Sciatic nerve (tissue), 2 donors: ENCODE results near the gene ADAMTSL3. TPM values are rescaled to one million over a fixed set of nuclear protein-coding genes. Genes with fewer than 3 reads are reported as not detected.
A peak's percentile ranks its signal among the peaks of the same experiment; 100 is the strongest.

Source experiments
- ATAC-seq: fragments of 200-7000 bp; cut with Tn5 transposase; one replicate; pipeline ENCODE4 v1.9.1; 2020; ENCODE audit warnings: mild to moderate bottlenecking, moderate library complexity
- DNase-seq: peaks from one replicate; pipeline ENCODE4 v3.0.0-alpha.2; 2020; ENCODE audit warnings: low spot score
- intact Hi-C: fragments of 100-400 bp; cut with DNase I; formaldehyde crosslinking; loops from one replicate; pipeline ENCODE4 v1.14.2; 2022
- total RNA-seq: library from RNA; stranded (reverse); fragmentation: NEBNext Ultra II Directional; extraction: Animal tissue kit (Norgen Biotek cat#: 25700); gene quantifications from one replicate; pipeline ENCODE4 v1.2.1, GENCODE V29; 2021
- donor health status: DM: no; HTN: no; CAD: no.
- donor health status: DM: no; HTN: no; CAD: no.

The ADAMTSL3 gene
- total RNA-seq, 1 donor from 2014 or later = 39.1 TPM

DNA sequence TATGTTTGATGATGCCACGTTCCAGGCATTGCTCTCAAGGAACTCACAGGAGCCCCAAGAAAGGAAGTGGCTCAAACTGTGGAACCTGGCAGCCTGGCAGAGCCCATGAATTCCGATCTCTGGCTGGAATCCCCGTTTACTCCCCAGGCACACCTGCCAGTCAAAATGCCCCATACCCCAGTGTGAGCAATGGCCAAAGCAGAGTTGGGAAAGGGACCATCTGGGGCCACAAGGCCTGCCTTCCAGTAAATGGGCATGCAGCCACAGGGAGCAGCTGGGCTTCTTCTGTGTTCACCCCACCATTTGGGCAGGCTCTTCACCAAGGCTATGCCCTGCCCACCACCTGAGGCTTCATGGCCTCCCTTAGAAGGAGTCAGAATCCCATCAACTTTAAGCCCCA lies 324.7 kb downstream of the ADAMTSL3 start:
- ATAC-seq = no peak

DNA sequence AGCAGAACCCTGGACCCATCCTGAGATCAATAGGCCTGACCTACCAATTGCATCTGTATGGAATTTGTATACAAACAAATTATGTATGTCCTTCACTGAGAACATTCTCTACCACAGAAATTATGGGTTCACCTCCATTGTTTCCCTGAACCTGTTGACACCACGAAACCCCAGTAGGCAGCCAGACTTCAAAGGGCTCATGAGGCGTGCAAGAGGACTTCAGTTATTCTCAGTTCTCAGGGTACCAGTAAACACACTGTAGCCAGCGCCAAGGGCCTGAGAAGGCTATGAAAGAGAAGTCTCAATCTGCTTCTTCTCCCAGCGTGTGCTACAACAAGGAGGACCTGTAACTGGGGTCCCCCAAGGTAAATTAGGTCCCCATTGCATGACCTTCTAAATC lies 326.7 kb downstream of the ADAMTSL3 start:
- no peak for DNase-seq
- ATAC-seq = no peak
- intact Hi-C loops = no loop called here

More for the DNA sequence above, 324.7 kb downstream of the ADAMTSL3 start:
- DNase-seq = no peak
- intact Hi-C loops = no loop called here

DNA sequence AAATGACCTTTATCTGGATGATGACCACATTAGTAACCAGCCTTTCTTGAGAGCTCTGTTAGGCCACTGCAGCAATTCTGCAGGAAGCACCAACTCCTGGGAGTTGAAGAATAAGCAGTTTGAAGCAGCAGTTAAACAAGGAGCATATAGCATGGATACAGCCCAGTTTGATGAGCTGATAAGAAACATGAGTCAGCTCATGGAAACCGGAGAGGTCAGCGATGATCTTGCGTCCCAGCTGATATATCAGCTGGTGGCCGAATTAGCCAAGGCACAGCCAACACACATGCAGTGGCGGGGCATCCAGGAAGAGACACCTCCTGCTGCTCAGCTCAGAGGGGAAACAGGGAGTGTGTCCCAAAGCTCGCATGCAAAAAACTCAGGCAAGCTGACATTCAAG lies 328.8 kb downstream of the ADAMTSL3 start:
- intact Hi-C loops = no loop called here
- no peak for DNase-seq
- ATAC-seq = no peak

DNA sequence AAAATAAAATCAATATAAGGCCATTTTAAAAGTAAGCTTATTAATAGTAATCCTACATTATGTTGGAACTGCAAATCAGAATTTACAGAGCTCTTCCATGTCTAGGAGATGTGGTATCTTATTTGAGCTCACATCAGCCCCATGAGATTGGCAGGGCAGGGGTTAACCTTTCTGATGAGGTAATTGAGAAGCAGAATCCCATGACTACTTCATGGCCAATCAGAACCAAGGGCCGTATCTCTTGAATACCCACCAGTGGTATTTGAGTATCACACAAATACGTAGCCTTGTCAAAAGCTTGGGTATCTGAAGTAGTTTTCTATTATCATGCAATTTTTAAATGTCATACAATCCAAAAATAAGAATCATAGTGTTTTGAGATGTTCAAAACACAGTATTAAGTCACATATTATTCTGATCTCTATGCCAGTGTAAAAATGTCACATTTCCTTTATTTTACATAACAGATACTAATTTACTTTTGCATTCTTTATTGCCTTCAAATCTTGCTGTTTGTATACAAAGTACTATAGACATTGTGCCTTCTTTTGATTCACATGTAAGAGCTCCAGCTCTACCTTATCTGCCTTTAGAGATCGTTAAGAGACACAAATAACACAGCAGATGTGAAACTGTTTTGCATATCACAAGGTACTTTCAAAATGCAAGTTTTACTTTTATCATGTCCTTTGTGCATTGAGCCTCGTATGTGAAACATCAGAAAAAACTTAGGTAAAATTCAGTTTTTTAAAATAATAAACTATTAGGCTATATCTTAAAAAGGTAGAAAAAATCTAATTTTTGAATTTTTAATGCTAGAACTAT lies 329.9 kb downstream of the ADAMTSL3 start:
- intact Hi-C loops = no loop called here
- DNase-seq = no peak
- ATAC-seq = peak; percentile 55

DNA sequence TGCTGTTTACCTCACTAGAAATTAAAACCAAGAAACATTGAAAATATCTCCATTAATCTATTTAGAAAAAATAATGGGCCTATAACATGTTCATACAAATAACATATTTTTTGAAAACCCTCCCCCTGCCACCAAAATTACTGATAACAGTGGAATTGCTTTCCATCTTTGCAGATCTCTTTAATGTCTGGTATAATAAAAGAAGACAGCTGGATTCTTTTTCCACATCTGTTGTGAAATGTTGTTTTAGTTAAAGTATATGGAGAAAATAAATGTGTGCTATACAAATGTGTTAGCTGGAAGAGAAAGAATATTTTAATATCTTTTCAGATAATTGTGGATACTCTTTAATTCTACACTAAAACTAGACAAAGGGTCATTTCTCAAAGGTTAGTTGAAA lies 330.7 kb downstream of the ADAMTSL3 start:
- no peak for ATAC-seq
- DNase-seq = no peak
- intact Hi-C loops = no loop called here

DNA sequence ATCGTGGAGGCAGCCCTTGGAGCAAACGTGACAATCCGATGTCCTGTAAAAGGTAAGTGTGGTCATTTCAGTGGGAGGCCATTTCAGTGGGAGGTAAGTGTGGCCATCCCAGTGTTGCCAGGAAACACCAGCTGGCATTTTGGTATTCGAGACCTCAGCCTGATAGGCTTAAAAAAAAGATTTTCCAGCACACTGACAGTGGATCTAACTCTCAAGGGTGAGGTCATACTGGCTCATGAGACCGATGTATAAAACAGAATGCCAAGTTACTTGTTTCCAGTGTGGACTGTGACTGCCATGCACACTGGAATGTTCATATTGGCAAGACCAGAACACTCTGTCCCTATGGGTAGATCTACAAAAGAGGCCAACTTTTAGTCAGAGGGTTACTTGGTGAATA lies 337.2 kb downstream of the ADAMTSL3 start:
- intact Hi-C loops = no loop called here
- DNase-seq (no peak), ATAC-seq (no peak)

DNA sequence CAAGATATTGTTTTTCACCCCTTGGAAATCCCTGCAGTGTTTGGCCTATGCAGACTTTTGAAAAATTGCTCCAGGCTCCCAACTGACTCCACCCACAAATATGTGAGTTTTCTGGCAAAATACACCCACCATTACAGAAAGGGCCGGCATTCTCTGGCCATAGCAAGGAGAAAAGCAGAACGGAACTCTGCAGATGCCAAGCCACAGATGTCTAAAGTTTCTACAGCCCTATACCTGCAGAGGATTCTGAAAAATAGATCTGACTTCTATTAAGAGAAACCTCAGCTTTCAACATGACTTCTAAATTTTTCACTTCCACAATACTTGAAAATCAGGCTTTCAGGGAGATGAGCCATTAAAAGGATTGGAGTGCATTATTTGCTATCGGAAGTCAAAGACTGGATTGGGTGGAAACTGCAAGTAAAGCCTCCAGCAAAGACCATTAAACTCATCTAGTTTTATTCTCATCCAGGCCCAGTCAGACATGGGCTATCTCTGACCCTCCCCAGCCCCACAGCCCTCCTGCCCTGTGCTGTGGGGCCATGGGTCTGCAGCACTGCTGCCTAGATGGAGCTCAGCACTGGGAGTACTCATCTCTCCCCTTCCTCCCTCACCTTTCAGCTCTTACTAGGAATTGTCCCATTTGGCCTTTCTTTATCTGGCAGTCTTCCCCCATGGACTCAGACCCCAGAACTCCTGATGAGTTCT lies 338.6 kb downstream of the ADAMTSL3 start:
- intact Hi-C loops = no loop called here
- ATAC-seq (no peak), DNase-seq (no peak)

DNA sequence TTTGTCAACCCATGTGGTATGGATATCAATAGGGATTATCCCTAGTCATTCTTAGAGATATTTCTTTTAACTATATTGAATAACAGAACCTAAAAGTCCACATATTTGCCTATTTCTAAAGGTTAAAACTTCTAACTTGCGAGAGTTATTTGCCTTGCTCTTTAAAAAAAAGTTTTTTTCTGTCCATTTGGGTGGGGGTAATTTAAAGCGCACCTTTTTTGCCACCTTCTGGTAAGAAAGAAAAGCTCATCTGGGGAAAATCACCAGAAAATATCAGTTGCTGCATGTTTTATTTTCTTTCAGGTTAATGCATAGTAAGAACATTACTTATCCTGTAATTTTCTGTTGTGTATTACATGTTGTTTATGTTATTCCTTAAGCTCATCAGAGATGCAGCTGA lies 339.7 kb downstream of the ADAMTSL3 start:
- intact Hi-C loops = no loop called here
- ATAC-seq (no peak), DNase-seq (no peak)

DNA sequence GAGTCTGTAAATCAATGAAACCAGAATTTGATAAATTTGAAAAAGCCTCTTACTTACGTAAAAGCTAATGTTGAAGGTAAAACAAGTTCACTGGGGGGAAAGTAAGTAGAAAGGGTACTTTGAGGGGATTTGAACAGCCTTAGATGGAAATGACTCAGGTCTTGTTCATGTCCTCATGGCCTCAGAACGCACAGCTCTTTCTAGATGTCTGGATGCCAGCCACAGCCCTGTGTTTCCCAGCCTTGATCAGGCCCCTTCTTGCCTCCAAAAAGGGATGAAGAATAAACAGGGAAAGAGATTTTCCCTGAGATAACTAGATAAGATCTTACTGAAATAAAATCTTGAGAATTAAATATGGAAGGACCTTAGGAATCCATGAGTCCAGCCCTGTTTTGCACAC lies 344.6 kb downstream of the ADAMTSL3 start:
- ATAC-seq (no peak), DNase-seq (no peak)
- intact Hi-C loops = no loop called here

DNA sequence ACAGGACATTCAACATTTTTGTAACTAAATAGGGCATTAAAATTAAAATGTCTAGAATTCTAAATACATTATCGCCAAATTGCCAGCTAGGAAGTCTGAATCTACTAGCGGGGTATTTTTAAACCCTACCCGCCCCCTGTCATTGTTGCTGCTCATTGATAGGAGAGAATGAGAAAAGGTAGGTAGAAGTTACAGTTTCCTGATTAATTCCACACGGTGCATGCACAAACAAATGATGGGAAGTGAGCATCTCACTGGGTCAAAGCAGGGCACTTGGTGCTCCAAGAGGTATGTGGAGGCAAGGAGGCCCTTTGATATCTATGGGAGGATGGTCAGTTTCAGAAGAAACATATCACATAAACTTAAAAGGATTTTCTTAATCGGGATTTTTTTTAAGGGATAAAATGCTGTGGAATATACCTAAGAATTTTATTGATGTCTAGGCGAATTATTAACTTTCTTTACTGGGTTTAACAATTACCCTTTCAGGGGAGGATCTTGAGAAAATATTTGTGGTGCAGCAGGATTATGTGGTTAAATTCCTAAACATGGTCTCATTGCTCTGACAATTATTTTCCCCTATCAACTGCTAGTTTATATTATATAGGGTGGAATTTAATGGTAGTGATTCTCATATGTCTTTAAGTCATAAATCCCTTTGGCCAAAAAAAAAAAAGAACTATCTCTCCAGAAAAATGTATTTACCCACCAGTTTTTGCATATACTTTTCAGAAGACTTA lies 345.6 kb downstream of the ADAMTSL3 start:
- ATAC-seq = no peak
- intact Hi-C loops = loop anchor here (5.0 kb wide), 1 partner anchor 658 kb away; the partner anchor contains the start of gene NMB
- no peak for DNase-seq

DNA sequence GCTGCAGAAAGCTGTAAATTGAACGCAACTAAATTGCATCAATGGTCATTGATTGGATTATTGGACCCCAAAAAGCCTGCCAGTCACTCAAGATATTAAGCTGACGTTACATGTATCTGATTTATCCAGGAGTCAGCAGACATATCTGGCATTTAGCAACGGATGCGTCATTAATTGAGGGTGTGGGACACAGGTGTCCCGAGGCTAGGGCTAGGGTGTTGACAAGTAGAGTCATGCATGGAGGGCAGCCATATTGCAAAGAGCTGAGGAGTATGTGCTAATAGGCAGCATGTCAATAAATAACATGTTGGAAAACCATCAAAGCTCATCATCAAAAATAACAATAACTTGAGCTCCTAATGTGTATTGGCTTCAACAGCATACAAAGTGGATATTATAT lies 347.1 kb downstream of the ADAMTSL3 start:
- ATAC-seq (no peak), DNase-seq (no peak)
- intact Hi-C loops = loop anchor here (5.0 kb wide), 1 partner anchor 656 kb away; the partner anchor contains the start of gene NMB

DNA sequence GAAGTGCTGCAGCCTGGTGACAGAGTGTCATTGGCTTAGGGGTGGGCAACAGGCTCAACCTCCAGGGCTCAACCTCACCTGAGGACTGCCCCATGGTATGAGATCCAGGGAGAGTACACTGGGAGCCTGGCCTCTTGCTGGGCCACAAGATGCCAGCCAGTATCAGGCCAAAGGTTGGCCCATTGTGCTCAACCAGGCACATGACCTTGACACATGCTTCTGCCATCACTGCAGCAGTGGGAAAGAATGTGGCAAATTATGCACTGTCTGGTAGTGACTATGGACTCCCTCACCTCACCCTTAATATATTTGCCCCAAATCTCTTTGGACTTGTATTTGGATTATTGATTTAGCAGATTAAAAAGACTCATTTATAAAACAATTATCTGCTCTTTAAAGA lies 347.7 kb downstream of the ADAMTSL3 start:
- intact Hi-C loops = loop anchor here (5.0 kb wide), 1 partner anchor 656 kb away; the partner anchor contains the start of gene NMB
- DNase-seq (no peak), ATAC-seq (no peak)

DNA sequence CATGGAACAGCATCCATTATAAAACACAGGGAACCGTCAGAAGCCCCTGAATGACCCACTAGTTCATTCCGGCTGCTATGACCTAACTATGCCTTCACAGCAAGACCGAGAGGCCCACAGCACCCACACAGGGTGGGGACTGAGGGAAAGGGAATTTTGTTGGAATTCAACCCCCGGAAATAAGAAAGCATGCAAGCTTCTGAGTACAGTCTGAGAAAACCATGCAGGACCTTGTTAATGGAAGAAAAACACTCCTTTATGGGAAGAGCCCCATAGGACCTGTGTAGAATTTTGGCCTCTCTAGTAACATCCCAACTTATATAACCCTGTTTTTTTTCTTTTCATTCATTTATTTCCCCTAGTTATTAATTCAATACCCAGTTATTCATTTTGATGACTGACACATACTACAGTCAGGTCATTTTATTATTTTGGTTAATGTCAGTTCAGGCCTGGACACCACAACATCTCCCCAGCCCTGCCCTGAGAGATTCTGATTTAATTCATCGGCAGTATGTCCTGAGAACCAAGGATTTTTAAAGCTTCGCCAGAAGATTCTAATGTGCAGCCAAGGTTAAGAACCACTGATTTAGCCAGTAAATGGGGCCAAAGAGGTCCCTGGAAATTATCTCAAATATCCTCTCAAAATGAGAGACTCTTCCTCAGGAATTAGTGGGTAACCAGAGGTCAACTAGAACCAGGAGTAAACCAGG lies 350.0 kb downstream of the ADAMTSL3 start:
- intact Hi-C loops = loop anchor here (5.0 kb wide), 1 partner anchor 653 kb away; the partner anchor contains the start of gene NMB
- DNase-seq (no peak), ATAC-seq (no peak)

DNA sequence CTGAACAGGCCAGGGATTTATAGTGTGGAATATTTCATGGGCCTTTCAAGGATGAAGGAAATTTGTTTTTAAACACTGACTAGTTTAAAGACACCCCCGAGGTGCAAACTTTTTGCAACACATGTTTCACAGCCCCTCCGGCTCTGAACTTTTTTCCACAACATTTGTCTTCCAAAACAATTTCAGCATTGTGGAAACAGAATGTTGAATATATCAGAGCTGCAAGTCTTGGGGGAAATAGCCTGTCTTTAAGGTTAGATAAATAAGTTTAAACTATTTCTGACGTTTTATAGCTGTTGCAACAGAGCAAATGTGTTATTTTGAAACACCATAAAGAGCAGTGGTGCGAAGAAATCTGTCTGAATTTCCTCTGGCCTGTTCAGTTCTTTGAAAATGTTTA lies 352.5 kb downstream of the ADAMTSL3 start:
- DNase-seq (no peak), ATAC-seq (peak; percentile 83)
- intact Hi-C loops = no loop called here

DNA sequence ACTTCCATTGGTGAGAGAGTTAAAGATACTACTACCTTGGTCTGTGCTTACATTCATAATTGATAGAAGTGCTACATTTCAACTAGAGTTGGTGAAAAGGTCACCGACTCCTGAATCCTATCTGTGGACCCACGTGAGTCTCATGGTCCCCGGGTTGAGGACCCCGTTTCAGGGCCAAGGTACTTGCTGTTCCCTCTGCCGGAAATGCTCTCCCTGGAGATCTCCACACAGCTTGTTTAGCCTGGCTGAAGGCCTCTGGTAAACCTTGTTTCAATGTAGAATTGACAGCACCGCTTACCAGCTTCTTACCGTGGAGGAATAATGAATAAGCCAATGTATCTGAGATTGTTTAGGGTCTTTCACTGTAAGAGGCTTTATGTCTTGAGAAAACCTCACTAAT lies 355.7 kb downstream of the ADAMTSL3 start:
- intact Hi-C loops = loop anchor here (2.0 kb wide), 1 partner anchor 43 kb away; no protein-coding TSS in a partner anchor
- DNase-seq = no peak
- peak; percentile 71 for ATAC-seq

DNA sequence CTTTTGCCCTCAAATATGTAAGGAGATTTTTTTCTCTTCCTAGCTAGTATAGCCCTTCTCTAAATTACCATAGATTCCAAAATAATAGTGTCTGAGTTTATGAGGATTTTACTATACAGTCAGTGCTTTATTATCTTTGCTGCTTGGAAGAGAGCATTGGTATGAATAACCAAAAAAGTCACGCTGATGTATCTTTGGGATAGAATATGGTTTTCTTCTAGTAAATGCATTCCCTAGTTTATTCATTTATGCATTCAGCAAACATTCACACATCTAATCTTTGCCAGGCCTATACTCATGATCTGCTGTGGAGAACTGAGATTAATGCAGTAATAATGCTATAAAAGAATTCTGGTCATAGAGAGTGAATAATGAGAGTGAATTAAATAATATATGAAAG lies 356.3 kb downstream of the ADAMTSL3 start:
- DNase-seq = no peak
- ATAC-seq = no peak
- intact Hi-C loops = loop anchor here (2.0 kb wide), 1 partner anchor 43 kb away; no protein-coding TSS in a partner anchor

DNA sequence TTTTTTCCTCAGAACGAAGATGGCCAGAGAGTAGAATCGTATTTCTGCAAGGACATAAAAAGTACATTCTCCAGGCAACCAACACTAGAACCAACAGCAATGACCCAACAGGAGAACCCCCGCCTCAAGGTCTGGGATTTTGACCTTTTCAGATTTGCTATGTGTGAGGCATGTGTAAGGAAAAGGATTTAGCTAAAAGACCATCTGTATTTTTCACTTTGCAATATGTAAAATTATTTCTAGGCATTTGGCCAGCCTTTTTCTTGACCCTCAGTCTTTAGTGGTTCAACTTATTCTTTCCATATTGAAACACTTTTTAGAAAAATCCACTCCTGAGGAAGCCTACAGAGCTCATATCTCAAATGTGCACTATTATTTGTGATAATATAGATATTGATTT lies 362.4 kb downstream of the ADAMTSL3 start:
- intact Hi-C loops = no loop called here
- no peak for DNase-seq
- ATAC-seq = no peak

DNA sequence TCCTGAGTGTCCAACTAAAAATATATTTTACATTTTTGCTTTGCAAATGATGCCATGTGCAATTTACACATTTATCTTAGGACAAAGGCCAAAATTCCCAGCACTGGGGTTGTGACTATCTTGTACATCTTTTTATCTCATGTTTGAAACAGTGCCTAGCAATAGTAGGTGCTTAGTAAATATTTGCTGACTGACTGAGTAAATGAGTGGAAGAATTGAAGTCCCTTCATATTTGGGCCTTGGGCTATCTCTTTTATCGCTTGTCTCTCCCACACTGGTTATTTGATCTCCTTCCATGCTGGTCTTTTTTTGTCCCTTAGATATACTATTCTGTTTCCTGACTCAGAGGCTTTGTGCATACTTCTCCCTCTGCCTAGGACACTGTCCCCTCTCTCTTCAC lies 368.6 kb downstream of the ADAMTSL3 start:
- DNase-seq (no peak), ATAC-seq (no peak)
- intact Hi-C loops = no loop called here

DNA sequence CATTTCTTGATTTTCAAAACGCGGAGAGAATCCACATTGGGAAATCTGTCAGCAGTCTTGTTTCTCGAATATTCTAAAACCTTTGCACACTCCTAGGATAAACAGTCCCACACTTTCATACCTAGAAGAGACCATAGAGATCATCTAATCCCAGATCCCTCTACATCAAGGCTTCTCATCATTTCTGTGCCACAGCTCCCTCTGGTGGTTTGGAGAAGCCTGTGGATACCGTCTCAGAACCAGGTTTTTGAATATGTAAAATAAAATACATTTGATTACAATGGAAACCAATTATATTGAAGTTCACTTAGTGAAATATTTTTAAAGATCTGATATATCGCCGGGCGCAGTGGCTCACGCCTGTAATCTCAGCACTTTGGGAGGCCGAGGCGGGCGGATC lies 369.7 kb downstream of the ADAMTSL3 start:
- ATAC-seq (peak; percentile 41), DNase-seq (no peak)
- intact Hi-C loops = no loop called here
